ENCODE measurements around the gene PRKCD.

The PRKCD gene

DNA sequence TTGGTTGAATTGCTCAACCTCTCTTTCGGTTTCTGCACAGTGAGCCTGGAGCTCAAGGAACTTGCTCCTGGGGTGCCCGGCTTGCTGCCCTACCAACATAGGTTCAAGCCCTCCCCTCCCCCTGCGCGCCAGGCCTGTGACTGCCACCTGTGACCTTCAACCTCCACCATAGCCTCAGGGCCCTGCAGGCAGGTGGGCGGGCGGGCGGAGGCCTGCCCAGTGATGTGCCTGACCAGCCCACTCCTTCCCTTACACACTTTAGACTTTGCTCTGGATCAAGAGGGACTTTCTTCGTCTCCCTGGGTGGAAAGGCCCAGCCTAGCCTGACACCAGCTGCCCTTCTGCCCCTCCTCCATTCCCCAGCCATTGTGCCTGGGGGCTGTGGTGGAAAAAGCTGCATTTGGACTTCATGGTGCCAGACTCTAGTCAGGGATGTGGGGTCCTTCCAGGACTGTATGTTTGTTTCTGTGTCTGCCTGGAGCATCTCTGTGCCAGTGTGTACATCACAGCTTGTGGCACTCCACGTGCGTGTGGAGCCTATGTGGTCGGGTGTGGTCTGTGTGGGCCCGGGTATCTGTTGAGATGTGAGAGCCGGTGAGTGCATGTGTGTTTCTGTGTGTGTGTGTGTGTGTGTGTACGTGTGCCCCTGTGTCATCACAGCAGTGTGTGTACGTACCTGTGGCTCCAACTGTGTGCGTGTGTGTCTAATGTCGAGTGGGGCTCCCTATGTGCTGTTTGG, 9.5 kb downstream of the PRKCD start:
- TF ChIP-seq TAF1 (IDR thresholded peaks at IDR 0.05; ENCODE audit: borderline replicate concordance, insufficient read depth, low read length) = no peak
- TF ChIP-seq FOXP2 (optimal IDR thresholded peaks at IDR 0.05; ENCODE audit: borderline replicate concordance, extremely low read depth, extremely low read length, insufficient read depth) = no peak
- no peak for TF ChIP-seq SIN3A (IDR thresholded peaks at IDR 0.05; ENCODE audit: borderline replicate concordance, insufficient read depth, low read length)
- TF ChIP-seq, protein P1, sequence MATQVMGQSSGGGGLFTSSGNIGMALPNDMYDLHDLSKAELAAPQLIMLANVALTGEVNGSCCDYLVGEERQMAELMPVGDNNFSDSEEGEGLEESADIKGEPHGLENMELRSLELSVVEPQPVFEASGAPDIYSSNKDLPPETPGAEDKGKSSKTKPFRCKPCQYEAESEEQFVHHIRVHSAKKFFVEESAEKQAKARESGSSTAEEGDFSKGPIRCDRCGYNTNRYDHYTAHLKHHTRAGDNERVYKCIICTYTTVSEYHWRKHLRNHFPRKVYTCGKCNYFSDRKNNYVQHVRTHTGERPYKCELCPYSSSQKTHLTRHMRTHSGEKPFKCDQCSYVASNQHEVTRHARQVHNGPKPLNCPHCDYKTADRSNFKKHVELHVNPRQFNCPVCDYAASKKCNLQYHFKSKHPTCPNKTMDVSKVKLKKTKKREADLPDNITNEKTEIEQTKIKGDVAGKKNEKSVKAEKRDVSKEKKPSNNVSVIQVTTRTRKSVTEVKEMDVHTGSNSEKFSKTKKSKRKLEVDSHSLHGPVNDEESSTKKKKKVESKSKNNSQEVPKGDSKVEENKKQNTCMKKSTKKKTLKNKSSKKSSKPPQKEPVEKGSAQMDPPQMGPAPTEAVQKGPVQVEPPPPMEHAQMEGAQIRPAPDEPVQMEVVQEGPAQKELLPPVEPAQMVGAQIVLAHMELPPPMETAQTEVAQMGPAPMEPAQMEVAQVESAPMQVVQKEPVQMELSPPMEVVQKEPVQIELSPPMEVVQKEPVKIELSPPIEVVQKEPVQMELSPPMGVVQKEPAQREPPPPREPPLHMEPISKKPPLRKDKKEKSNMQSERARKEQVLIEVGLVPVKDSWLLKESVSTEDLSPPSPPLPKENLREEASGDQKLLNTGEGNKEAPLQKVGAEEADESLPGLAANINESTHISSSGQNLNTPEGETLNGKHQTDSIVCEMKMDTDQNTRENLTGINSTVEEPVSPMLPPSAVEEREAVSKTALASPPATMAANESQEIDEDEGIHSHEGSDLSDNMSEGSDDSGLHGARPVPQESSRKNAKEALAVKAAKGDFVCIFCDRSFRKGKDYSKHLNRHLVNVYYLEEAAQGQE (IDR thresholded peaks at IDR 0.05; ENCODE audit: insufficient read depth in 1 of 2, low read depth in 2 of 2, low read length in 2 of 2) = no peak
- no peak for TF ChIP-seq POLR2AphosphoS5 (IDR thresholded peaks at IDR 0.05; ENCODE audit: low read depth, low read length)

DNA sequence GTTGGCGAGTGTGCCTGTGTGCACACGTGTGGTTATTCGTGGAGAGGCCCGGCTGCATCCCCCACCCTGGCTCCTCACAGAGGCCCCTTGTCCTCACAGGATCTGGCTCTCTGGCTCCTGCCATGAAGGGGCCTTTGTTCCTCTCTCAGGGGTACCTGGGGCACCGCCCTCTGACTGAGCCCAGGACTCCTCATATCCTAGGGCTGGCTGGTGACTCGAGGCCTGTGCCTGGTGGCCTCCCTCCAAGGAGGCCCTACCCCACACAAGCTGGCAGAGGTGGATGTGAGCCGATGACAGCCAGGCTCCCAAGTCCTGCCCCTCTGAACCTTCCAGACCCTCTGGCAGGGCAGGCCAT, 10.0 kb downstream of the PRKCD start:
- no peak for TF ChIP-seq POLR2AphosphoS5 (IDR thresholded peaks at IDR 0.05; ENCODE audit: low read depth, low read length)
- TF ChIP-seq, protein P1 (IDR thresholded peaks at IDR 0.05; ENCODE audit: insufficient read depth in 1 of 2, low read depth in 2 of 2, low read length in 2 of 2) = no peak
- TF ChIP-seq TAF1 (IDR thresholded peaks at IDR 0.05; ENCODE audit: borderline replicate concordance, insufficient read depth, low read length) = no peak
- no peak for TF ChIP-seq FOXP2 (optimal IDR thresholded peaks at IDR 0.05; ENCODE audit: borderline replicate concordance, extremely low read depth, extremely low read length, insufficient read depth)
- TF ChIP-seq SIN3A (IDR thresholded peaks at IDR 0.05; ENCODE audit: borderline replicate concordance, insufficient read depth, low read length) = no peak

DNA sequence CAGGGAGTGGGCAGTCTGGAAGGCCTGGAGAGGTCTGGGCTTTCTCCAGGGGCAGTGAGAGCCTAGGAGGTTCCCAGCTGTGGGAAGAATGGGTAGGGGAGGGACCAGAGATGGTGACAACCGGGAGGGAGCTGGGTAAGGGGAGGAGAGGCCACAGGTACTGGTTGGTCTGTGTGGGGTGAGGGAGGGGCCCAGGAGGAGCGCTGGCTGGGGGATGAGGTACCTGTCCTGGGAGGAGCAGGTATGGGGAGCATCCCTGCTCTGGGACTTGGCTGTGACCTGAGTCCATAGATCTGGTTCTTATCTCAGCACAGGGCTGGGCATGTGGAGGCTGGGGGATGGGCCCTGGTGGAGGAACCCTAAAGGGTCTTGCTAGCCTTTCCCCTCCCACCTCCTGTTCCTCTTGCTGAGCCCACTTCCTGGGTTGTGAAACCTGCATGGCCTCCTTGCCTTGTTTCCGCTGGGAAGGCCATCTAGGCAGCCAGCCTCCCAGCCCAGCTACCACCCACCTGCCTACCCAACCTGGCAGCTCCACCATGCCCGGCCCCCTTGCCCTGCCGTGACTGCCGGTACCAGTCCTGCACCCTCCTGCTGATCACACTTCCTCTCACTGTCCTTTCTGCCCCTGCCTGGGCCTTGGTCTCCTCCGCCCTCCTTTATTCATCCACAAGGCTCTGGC, 11.0 kb downstream of the PRKCD start:
- TF ChIP-seq, protein P1 (IDR thresholded peaks at IDR 0.05; ENCODE audit: insufficient read depth in 1 of 2, low read depth in 2 of 2, low read length in 2 of 2) = no peak
- TF ChIP-seq FOXP2 (optimal IDR thresholded peaks at IDR 0.05; ENCODE audit: borderline replicate concordance, extremely low read depth, extremely low read length, insufficient read depth) (no peak), SIN3A (IDR thresholded peaks at IDR 0.05; ENCODE audit: borderline replicate concordance, insufficient read depth, low read length) (no peak), TAF1 (IDR thresholded peaks at IDR 0.05; ENCODE audit: borderline replicate concordance, insufficient read depth, low read length) (no peak), POLR2AphosphoS5 (IDR thresholded peaks at IDR 0.05; ENCODE audit: low read depth, low read length) (no peak)

DNA sequence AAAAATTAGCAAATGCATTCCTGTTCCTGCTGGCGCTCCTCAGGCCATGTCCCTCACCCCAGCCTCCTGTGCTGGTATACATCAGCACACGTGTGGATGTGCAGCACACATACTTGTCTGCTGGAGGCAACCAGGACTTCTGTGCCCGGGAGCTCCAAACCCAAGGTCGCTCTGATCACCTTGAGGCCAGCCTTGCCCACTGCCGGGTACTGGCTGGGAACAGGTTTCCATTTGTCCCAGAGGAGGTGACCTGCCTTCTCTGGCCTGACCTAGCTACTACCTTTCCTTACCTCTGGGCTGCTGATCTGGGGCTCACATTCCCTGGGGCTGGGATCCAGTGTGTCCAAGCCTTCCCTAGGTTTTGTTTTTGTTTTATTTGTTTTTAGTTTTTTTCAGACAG, 12.1 kb downstream of the PRKCD start:
- TF ChIP-seq SIN3A (IDR thresholded peaks at IDR 0.05; ENCODE audit: borderline replicate concordance, insufficient read depth, low read length) (no peak), FOXP2 (optimal IDR thresholded peaks at IDR 0.05; ENCODE audit: borderline replicate concordance, extremely low read depth, extremely low read length, insufficient read depth) (no peak), POLR2AphosphoS5 (IDR thresholded peaks at IDR 0.05; ENCODE audit: low read depth, low read length) (no peak), TAF1 (IDR thresholded peaks at IDR 0.05; ENCODE audit: borderline replicate concordance, insufficient read depth, low read length) (no peak)
- TF ChIP-seq, protein P1 (IDR thresholded peaks at IDR 0.05; ENCODE audit: insufficient read depth in 1 of 2, low read depth in 2 of 2, low read length in 2 of 2) = no peak
